ENCODE results near the gene GUK1.

DNA sequence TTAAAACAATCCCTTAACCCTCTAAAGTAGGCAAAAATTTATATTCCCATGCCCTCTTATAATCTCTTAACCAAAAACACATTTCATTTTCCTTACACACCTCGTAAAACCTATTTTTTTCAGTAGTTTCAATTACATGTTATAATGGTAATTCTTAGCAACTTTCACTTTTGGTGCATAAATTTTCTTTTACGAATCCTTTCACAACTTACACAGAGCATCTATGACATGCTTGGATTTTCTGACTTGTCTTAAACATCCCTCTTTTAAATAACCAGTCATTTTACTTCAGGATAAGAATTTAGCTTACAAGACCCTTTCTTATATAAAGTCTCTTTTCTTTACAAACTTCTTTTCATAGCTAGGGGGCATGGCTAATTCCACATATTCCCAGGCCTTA lies 22.0 kb upstream of the GUK1 start:
- no peak for TF ChIP-seq YY1 (IDR thresholded peaks at IDR 0.05; ENCODE audit: insufficient read depth, insufficient read length)
- no peak for TF ChIP-seq ZNF274 (IDR thresholded peaks at IDR 0.05; ENCODE audit: low read depth, low read length)
